HG03025 (cell line): ENCODE measurements around the gene COPZ2.
"Not testable (repeated sequence)": the region's sequence is repeated elsewhere in the genome, so short reads cannot be mapped to it uniquely, and the experiment has no call there.

Source experiments
- ATAC-seq: cut with Tn5 transposase; IDR thresholded peaks from one replicate; pipeline ENCODE4 v1.9.1; 2021; ENCODE audit warnings: mild to moderate bottlenecking, moderate library complexity; ENCODE audit not compliant: unreplicated experiment, low FRiP score

The COPZ2 gene

GRCh38 chr17:48011405-48012150 lies 26.0 kb downstream of the COPZ2 start:
- ATAC-seq, result no peak

GRCh38 chr17:48010193-48010592 lies 27.4 kb downstream of the COPZ2 start:
- no peak for ATAC-seq

- ATAC-seq, result no peak
Measured at GRCh38 chr17:48006936-48007709, 30.5 kb downstream of the COPZ2 start.

- ATAC-seq, result no peak
Measured at GRCh38 chr17:48004983-48005382, 32.6 kb downstream of the COPZ2 start.

- ATAC-seq, result no peak
Measured at GRCh38 chr17:48003417-48004151, 34.0 kb downstream of the COPZ2 start.

GRCh38 chr17:48002916-48003416 lies 34.6 kb downstream of the COPZ2 start:
- ATAC-seq, result no peak

GRCh38 chr17:48002266-48002915 lies 35.2 kb downstream of the COPZ2 start:
- no peak for ATAC-seq

GRCh38 chr17:48001657-48002056 lies 35.9 kb downstream of the COPZ2 start:
- not testable (repeated sequence) for ATAC-seq

GRCh38 chr17:48001197-48001596 lies 36.4 kb downstream of the COPZ2 start:
- no peak for ATAC-seq

- ATAC-seq, result no peak
Measured at GRCh38 chr17:47999582-47999981, 38.0 kb downstream of the COPZ2 start.

- no peak for ATAC-seq
Measured at GRCh38 chr17:47998044-47998443, 39.6 kb downstream of the COPZ2 start.

- ATAC-seq, result no peak
Measured at GRCh38 chr17:47997586-47997985, 40.0 kb downstream of the COPZ2 start.

- no peak for ATAC-seq
Measured at GRCh38 chr17:47996201-47996600, 41.4 kb downstream of the COPZ2 start.

- no peak for ATAC-seq
Measured at GRCh38 chr17:47995241-47995935, 42.2 kb downstream of the COPZ2 start.

- ATAC-seq, result no peak
Measured at GRCh38 chr17:47994724-47995123, 42.9 kb downstream of the COPZ2 start.

- ATAC-seq, result no peak
Measured at GRCh38 chr17:47993964-47994363, 43.6 kb downstream of the COPZ2 start.

- no peak for ATAC-seq
Measured at GRCh38 chr17:47993031-47993564, 44.5 kb downstream of the COPZ2 start.

- ATAC-seq, result no peak
Measured at GRCh38 chr17:47992216-47992615, 45.4 kb downstream of the COPZ2 start.

- no peak for ATAC-seq
Measured at GRCh38 chr17:47990962-47991731, 46.5 kb downstream of the COPZ2 start.
